Stimulated activated CD4-positive, alpha-beta T cell treated with anti-CD3 and anti-CD28 coated beads, Interleukin-1b, Interleukin-23, amount 100 ng/mL, for 48 hours (primary cell): ENCODE results near the gene GPR162.

Experiments used
- DNase-seq: peaks from one replicate; pipeline ENCODE4 v3.0.0-alpha.2; 2020

The GPR162 gene

GRCh38 chr12:6839482-6840201 is 18.0 kb downstream of the GPR162 start:
- no peak for DNase-seq

- no peak for DNase-seq
Measured at GRCh38 chr12:6840330-6840729, 18.7 kb downstream of the GPR162 start.

GRCh38 chr12:6840761-6841515 is 19.3 kb downstream of the GPR162 start, which contains the start of gene GNB3:
TSS of gene GNB3 (plus strand) at chr12:6840925. CDS start at chr12:6841288, 363 bp downstream.
- no peak for DNase-seq

- no peak for DNase-seq
Measured at GRCh38 chr12:6842075-6842474, 20.5 kb downstream of the GPR162 start.

GRCh38 chr12:6843118-6843902 is 21.7 kb downstream of the GPR162 start:
- DNase-seq: no peak

- no peak for DNase-seq
Measured at GRCh38 chr12:6845395-6845794, 23.8 kb downstream of the GPR162 start.

- no peak for DNase-seq
Measured at GRCh38 chr12:6846316-6846869, 24.8 kb downstream of the GPR162 start.

- DNase-seq: no peak
Measured at GRCh38 chr12:6847676-6848075, 26.1 kb downstream of the GPR162 start.

GRCh38 chr12:6849427-6849826 is 27.8 kb downstream of the GPR162 start:
- no peak for DNase-seq

- no peak for DNase-seq
Measured at GRCh38 chr12:6849976-6850560, 28.4 kb downstream of the GPR162 start.

- no peak for DNase-seq
Measured at GRCh38 chr12:6850796-6851152, 29.2 kb downstream of the GPR162 start.

- peak; percentile 96 for DNase-seq
Measured at GRCh38 chr12:6851153-6851920, 29.7 kb downstream of the GPR162 start, which contains the start of gene CDCA3. TSS of gene CDCA3 (minus strand) at chr12:6851286. CDS start at chr12:6850952, 334 bp downstream.

- DNase-seq: peak; percentile 99
Measured at GRCh38 chr12:6851921-6852650, 30.5 kb downstream of the GPR162 start, which contains the start of gene USP5. TSS of gene USP5 (plus strand) at chr12:6852150. CDS start at chr12:6852180, 30 bp downstream.

GRCh38 chr12:6852651-6853354 is 31.2 kb downstream of the GPR162 start:
- DNase-seq: peak; percentile 89

GRCh38 chr12:6853626-6854025 is 32.0 kb downstream of the GPR162 start:
- DNase-seq: no peak

- DNase-seq: no peak
Measured at GRCh38 chr12:6854036-6854435, 32.4 kb downstream of the GPR162 start.

GRCh38 chr12:6855322-6855721 is 33.7 kb downstream of the GPR162 start:
- no peak for DNase-seq

GRCh38 chr12:6858799-6859198 is 37.2 kb downstream of the GPR162 start:
- no peak for DNase-seq

- DNase-seq: no peak
Measured at GRCh38 chr12:6860116-6860515, 38.5 kb downstream of the GPR162 start.

GRCh38 chr12:6860942-6861341 is 39.3 kb downstream of the GPR162 start:
- DNase-seq: no peak
